Inferior parietal cortex (tissue), 1 donor: ENCODE results near the gene CHIT1.
"Not testable (repeated sequence)": the region's sequence is repeated elsewhere in the genome, so short reads cannot be mapped to it uniquely, and the experiment has no call there.

Experiments
- DNase-seq: peaks from one replicate; pipeline ENCODE4 v3.0.0-alpha.2; 2016; ENCODE audit errors: extremely low spot score

Gene CHIT1

GRCh38 chr1:203265541-203265940 is 36.1 kb upstream of the CHIT1 start:
- no peak for DNase-seq

- no peak for DNase-seq
Observed at GRCh38 chr1:203264052-203264501, 34.6 kb upstream of the CHIT1 start.

GRCh38 chr1:203263496-203263895 is 34.0 kb upstream of the CHIT1 start:
- DNase-seq: no peak

GRCh38 chr1:203256636-203257035 is 27.2 kb upstream of the CHIT1 start:
- DNase-seq: not testable (repeated sequence)

GRCh38 chr1:203254782-203255181 is 25.3 kb upstream of the CHIT1 start:
- DNase-seq: not testable (repeated sequence)

GRCh38 chr1:203252678-203253077 is 23.2 kb upstream of the CHIT1 start:
- no peak for DNase-seq

- DNase-seq: no peak
Observed at GRCh38 chr1:203251466-203251865, 22.0 kb upstream of the CHIT1 start.

- DNase-seq: no peak
Observed at GRCh38 chr1:203250911-203251310, 21.4 kb upstream of the CHIT1 start.

- DNase-seq: no peak
Observed at GRCh38 chr1:203244776-203245175, 15.3 kb upstream of the CHIT1 start.

GRCh38 chr1:203241708-203242107 is 12.2 kb upstream of the CHIT1 start:
- DNase-seq: not testable (repeated sequence)

GRCh38 chr1:203239526-203240305 is 10.2 kb upstream of the CHIT1 start:
- DNase-seq: peak; percentile 50

GRCh38 chr1:203239081-203239480 is 9.6 kb upstream of the CHIT1 start:
- no peak for DNase-seq

GRCh38 chr1:203238535-203238934 is 9.1 kb upstream of the CHIT1 start:
- DNase-seq: no peak

- not testable (repeated sequence) for DNase-seq
Observed at GRCh38 chr1:203234901-203235300, 5.4 kb upstream of the CHIT1 start.

- DNase-seq: no peak
Observed at GRCh38 chr1:203228670-203229069, 803 bp downstream of the CHIT1 start.

- no peak for DNase-seq
Observed at GRCh38 chr1:203227371-203228083, 1.9 kb downstream of the CHIT1 start.

- no peak for DNase-seq
Observed at GRCh38 chr1:203225071-203225470, 4.4 kb downstream of the CHIT1 start.

- DNase-seq: no peak
Observed at GRCh38 chr1:203223012-203223775, 6.3 kb downstream of the CHIT1 start.

- no peak for DNase-seq
Observed at GRCh38 chr1:203219934-203220333, 9.5 kb downstream of the CHIT1 start.

- DNase-seq: no peak
Observed at GRCh38 chr1:203219171-203219570, 10.3 kb downstream of the CHIT1 start.

GRCh38 chr1:203217668-203218067 is 11.8 kb downstream of the CHIT1 start:
- DNase-seq: no peak

GRCh38 chr1:203217139-203217655 is 12.3 kb downstream of the CHIT1 start:
- DNase-seq: no peak
